ENCODE measurements around the gene TSC2. TPM values are rescaled to one million over a fixed set of nuclear protein-coding genes. Genes with fewer than 3 reads are reported as not detected.

The TSC2 gene
- total RNA-seq, 1 donor from 2014 or later = 139 TPM

DNA sequence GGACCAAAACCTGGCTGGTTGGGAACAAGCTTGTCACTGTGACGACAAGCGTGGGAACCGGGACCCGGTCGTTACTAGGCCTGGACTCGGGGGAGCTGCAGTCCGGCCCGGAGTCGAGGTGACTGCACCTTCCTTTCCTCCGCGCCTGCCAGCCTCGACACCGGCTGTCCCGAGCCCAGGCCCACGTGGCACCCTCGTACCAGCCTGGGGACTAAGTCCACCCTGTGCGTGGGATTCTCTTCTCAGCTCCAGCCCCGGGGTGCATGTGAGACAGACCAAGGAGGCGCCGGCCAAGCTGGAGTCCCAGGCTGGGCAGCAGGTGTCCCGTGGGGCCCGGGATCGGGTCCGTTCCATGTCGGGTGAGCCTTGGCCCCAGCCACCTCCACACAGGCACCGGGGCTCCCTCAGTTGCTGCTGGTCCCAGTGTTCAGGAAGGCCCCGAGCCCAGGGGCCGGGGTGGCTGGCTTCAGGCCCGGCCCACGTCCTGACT, 31.6 kb downstream of the TSC2 start:
- Mint-ChIP-seq H3K36me3 (ENCODE audit: low read depth) (peaks cover 47% of the 10 kb centered on the region), H3K9me3 (no peaks in the 10 kb centered on the region), H3K27me3 (no peaks in the 10 kb centered on the region), H3K27ac (no peak overlapping the region), H3K4me3 (no peak overlapping the region), H3K4me1 (no peaks in the 10 kb centered on the region)
- intact Hi-C loops (cut with micrococcal nuclease) = no loop called here
- ChIA-PET POLR2A (no interaction called here), CTCF (no interaction called here)
- TF ChIP-seq, protein P1, sequence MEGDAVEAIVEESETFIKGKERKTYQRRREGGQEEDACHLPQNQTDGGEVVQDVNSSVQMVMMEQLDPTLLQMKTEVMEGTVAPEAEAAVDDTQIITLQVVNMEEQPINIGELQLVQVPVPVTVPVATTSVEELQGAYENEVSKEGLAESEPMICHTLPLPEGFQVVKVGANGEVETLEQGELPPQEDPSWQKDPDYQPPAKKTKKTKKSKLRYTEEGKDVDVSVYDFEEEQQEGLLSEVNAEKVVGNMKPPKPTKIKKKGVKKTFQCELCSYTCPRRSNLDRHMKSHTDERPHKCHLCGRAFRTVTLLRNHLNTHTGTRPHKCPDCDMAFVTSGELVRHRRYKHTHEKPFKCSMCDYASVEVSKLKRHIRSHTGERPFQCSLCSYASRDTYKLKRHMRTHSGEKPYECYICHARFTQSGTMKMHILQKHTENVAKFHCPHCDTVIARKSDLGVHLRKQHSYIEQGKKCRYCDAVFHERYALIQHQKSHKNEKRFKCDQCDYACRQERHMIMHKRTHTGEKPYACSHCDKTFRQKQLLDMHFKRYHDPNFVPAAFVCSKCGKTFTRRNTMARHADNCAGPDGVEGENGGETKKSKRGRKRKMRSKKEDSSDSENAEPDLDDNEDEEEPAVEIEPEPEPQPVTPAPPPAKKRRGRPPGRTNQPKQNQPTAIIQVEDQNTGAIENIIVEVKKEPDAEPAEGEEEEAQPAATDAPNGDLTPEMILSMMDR (IDR thresholded peaks at IDR 0.05) = no peak
- DNase-seq (no peak), ATAC-seq (ENCODE audit: low read depth) (no peak)

DNA sequence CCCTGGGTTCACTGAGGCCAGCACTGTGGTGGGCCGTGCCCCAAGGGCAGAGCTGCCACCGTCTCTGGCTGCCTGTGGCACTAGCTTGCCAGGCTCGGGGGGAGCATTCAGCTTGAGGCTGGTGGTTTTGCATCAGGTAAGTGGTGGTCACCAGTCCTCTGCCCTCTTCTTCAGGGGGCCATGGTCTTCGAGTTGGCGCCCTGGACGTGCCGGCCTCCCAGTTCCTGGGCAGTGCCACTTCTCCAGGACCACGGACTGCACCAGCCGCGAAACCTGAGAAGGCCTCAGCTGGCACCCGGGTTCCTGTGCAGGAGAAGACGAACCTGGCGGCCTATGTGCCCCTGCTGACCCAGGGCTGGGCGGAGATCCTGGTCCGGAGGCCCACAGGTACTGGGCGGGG, 32.2 kb downstream of the TSC2 start:
- no peak overlapping the region for H3K27ac Mint-ChIP-seq
- TF ChIP-seq, protein P1 (IDR thresholded peaks at IDR 0.05) = no peak
- H3K9me3 Mint-ChIP-seq = no peaks in the 10 kb centered on the region
- ChIA-PET CTCF (no interaction called here), POLR2A (no interaction called here)
- H3K4me3 Mint-ChIP-seq = no peak overlapping the region
- intact Hi-C loops (cut with micrococcal nuclease) = no loop called here
- no peaks in the 10 kb centered on the region for H3K27me3 Mint-ChIP-seq
- H3K36me3 Mint-ChIP-seq (ENCODE audit: low read depth) = peaks cover 44% of the 10 kb centered on the region
- H3K4me1 Mint-ChIP-seq = no peaks in the 10 kb centered on the region
- DNase-seq = no peak
- ATAC-seq (ENCODE audit: low read depth) = no peak

DNA sequence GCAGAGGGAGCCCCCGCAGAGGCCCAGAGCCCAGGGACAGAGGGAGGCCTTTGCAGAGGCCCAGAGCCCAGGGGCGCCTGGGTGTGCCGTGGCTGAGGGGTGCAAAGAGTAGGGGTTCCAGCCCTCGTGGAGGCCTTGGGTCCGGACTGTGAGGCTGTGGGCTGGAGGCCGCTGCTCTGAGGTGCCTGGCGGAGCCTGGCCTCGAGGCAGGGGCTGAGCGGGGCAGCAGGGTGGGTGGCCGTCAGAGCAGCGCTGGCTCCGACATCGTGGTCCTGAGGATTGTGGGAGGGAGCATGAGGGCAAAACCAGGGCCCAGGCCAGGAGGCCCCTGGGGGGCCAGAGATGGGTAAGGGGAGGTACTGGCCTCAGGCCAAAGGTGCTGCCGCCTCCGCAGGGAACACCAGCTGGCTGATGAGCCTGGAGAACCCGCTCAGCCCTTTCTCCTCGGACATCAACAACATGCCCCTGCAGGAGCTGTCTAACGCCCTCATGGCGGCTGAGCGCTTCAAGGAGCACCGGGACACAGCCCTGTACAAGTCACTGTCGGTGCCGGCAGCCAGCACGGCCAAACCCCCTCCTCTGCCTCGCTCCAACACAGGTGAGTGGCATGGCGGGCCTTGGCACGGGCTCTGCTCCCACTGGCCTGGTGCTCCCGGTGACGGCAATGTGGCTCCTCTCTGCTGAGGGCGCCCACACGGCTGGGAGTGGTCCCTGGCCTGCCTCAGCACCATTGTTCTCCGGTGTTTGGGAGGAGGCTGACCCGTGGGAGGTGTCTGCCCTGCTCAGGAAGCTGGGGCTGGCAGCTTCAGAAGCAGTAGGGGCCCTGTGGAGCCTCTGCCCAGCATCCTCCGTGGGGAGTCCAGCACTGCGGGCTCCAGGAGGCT, 33.7 kb downstream of the TSC2 start:
- Mint-ChIP-seq H3K4me1 (no peaks in the 10 kb centered on the region), H3K27me3 (no peaks in the 10 kb centered on the region), H3K36me3 (ENCODE audit: low read depth) (peaks cover 42% of the 10 kb centered on the region), H3K9me3 (no peaks in the 10 kb centered on the region), H3K27ac (no peak overlapping the region), H3K4me3 (no peak overlapping the region)
- TF ChIP-seq, protein P1 (IDR thresholded peaks at IDR 0.05) = no peak
- DNase-seq (no peak), ATAC-seq (ENCODE audit: low read depth) (no peak)
- CTCF ChIA-PET = no interaction called here
- POLR2A ChIA-PET = no interaction called here
- intact Hi-C loops (cut with micrococcal nuclease) = no loop called here

DNA sequence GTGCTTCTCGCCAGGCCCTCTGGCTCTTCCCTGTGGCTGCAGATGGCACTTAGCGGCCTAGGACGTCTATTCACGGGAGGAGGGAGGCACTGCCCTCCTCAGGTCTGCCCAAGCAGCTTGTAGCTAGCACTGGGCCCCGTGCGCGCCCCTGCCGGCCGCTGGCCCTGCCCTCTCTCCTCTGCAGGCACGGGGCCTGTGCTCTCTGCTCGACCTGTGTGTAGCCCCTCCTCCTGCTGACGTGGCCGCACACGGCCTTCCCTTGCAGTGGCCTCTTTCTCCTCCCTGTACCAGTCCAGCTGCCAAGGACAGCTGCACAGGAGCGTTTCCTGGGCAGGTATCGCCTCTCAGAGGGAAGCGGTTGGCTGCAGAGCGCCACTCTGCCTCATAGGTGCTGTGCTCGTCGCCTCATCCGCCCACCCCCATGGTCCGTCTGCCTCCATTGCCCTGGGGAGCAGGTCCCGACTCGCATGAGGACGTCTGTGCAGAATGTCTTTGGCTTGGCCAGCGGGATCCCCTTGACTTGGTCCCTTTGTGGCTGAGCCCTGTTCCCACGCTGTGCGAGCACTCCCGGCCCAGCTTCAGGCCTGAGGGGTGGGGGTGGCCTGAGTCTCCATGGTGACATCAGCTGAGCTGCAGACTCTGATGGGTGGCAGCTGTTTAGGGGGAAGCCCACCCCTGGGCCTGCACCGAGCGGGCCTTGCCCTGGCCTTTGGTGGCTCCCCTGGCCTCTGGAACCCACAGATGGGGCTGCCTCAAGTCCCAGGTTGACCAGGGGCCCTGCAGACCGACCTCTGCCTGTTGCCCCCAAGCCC, 34.6 kb downstream of the TSC2 start:
- ATAC-seq (ENCODE audit: low read depth) (no peak), DNase-seq (no peak)
- Mint-ChIP-seq H3K27me3 (no peaks in the 10 kb centered on the region), H3K4me1 (peaks cover 6% of the 10 kb centered on the region), H3K4me3 (no peak overlapping the region), H3K36me3 (ENCODE audit: low read depth) (peaks cover 45% of the 10 kb centered on the region), H3K27ac (no peak overlapping the region), H3K9me3 (no peaks in the 10 kb centered on the region)
- TF ChIP-seq, protein P1 (IDR thresholded peaks at IDR 0.05) = no peak
- ChIA-PET POLR2A (no interaction called here), CTCF (no interaction called here)
- intact Hi-C loops (cut with micrococcal nuclease) = no loop called here

DNA sequence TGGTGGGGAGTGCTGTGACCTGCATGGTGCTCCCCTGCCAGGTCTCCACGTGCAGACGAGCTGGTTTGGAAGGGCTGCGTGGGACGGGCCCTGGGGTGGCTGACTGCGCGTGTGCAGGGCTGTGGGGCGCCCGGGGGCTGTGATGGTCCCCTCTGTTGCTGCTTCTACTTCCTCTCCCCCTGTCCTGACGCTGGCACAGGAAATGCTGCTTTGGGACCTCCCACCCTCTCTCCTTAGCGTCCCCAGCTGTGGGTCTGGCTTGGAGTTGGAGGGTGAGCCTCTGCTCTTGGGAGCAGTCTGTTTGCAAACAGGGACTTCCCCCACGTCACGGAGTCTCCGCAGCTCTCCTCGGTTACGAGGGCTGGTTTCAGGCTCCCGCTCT, 35.2 kb downstream of the TSC2 start:
- Mint-ChIP-seq H3K4me3 (no peak overlapping the region), H3K27ac (no peak overlapping the region), H3K27me3 (no peaks in the 10 kb centered on the region), H3K9me3 (no peaks in the 10 kb centered on the region), H3K4me1 (peaks cover 6% of the 10 kb centered on the region), H3K36me3 (ENCODE audit: low read depth) (peaks cover 45% of the 10 kb centered on the region)
- DNase-seq (no peak), ATAC-seq (ENCODE audit: low read depth) (no peak)
- intact Hi-C loops (cut with micrococcal nuclease) = no loop called here
- CTCF ChIA-PET = no interaction called here
- POLR2A ChIA-PET = no interaction called here
- TF ChIP-seq, protein P1 (IDR thresholded peaks at IDR 0.05) = no peak
